Measurements from ENCODE around the gene CFI. TPM values are rescaled to one million over a fixed set of nuclear protein-coding genes. Genes with fewer than 3 reads are reported as not detected.

CFI gene
- total and polyA plus RNA-seq, 2 of the 8 experiments (the other 6 are each of a cell fraction or from before 2014, with no cell fraction given), result not detected

DNA sequence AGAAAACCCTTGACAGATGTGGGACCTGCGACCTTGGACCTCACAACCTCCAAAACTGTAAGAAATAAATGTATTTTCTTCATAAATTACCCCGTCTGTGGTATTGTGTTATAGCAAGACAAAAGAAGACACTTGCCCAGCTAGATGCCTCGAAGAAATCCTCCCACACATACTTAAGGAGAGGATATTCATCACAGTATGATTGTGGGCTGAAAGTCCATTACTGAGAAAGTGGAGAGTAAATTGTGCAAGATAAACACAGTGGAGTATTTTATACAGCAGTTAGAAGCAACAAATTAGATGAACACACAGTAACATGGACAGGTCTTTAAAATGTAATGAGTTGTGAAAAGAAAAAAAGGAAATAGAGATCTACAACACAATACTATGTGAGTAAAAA, 46.1 kb downstream of the CFI start:
- FAIRE-seq (no peak), DNase-seq (ENCODE audit: low read depth in 1 of 2, low spot score in 2 of 2) (no peak)
- Histone ChIP-seq H3K18ac (ENCODE audit: extremely low read depth, low read length) (no peak overlapping the region), H2BK120ac (replicated peaks; ENCODE audit: low read depth, low read length) (no peak overlapping the region), H3K27me3 (replicated peaks in 1 of 4; ENCODE audit: control insufficient read depth in 3 of 4, extremely low read depth in 1 of 4, insufficient read depth in 3 of 4, low read length in 3 of 4) (no peaks in the 10 kb centered on the region), H4K91ac (replicated peaks; ENCODE audit: insufficient read length, low read length) (no peak overlapping the region), H3K4me3 (ENCODE audit: extremely low read depth in 1 of 4, insufficient read depth in 2 of 4, low read depth in 3 of 4, low read length in 4 of 4) (no peak overlapping the region), H3K56ac (replicated peaks; ENCODE audit: insufficient read length, low read depth, low read length) (no peak overlapping the region), H3K79me2 (ENCODE audit: control insufficient read depth in 1 of 2, insufficient read depth in 2 of 2, low read length in 2 of 2) (no peaks in the 10 kb centered on the region), H3K4me2 (ENCODE audit: insufficient read depth in 1 of 2, low read depth in 2 of 2, low read length in 2 of 2) (no peak overlapping the region), H3K4me1 (replicated peaks in 1 of 4; ENCODE audit: control insufficient read depth in 3 of 4, insufficient read depth in 4 of 4, low read length in 3 of 4) (no peaks in the 10 kb centered on the region), H3K9ac (replicated peaks in 1 of 4; ENCODE audit: extremely low read depth in 1 of 4, low read depth in 3 of 4, low read length in 3 of 4) (no peak overlapping the region), H3K36me3 (ENCODE audit: control insufficient read depth in 2 of 4, insufficient read depth in 4 of 4, low read length in 3 of 4) (no peaks in the 10 kb centered on the region), H2AFZ (ENCODE audit: low read length) (no peak overlapping the region), H4K20me1 (replicated peaks in 1 of 2; ENCODE audit: control insufficient read depth in 1 of 2, insufficient read depth in 2 of 2, low read length in 2 of 2) (no peaks in the 10 kb centered on the region), H2AK5ac (ENCODE audit: low read depth, low read length) (no peak overlapping the region), H3K23me2 (ENCODE audit: low read depth, low read length) (no peaks in the 10 kb centered on the region), H3K23ac (ENCODE audit: insufficient read length) (no peak overlapping the region), H2BK15ac (ENCODE audit: low read length) (no peak overlapping the region), H3K9me3 (ENCODE audit: insufficient read depth in 2 of 2, low read depth in 1 of 2, low read length in 1 of 2) (no peaks in the 10 kb centered on the region), H2BK12ac (ENCODE audit: low read depth, low read length) (no peak overlapping the region), H3K79me1 (ENCODE audit: low read depth, low read length) (no peaks in the 10 kb centered on the region), H4K8ac (ENCODE audit: extremely low read depth, insufficient read depth, low read length) (no peak overlapping the region), H3K14ac (ENCODE audit: insufficient read length) (no peak overlapping the region), H2BK20ac (ENCODE audit: low read length) (no peak overlapping the region), H2BK5ac (ENCODE audit: low read depth, low read length) (no peak overlapping the region), H4K5ac (ENCODE audit: insufficient read length, low read depth, low read length) (no peak overlapping the region), H3K27ac (ENCODE audit: low read depth, low read length) (no peak overlapping the region), H3K4ac (replicated peaks; ENCODE audit: insufficient read length, low read depth, low read length) (no peak overlapping the region)
- CTCF ChIA-PET (ENCODE audit: partially characterized antibody), result interaction anchor here (0.6 kb wide), 1 partner anchor 23 kb away, joined by 3 read pairs; no protein-coding TSS in a partner anchor
- 84% methylated on average over 3 of the region's 3 CpGs; no CpG with 5 or more reads in 1 of the 2 experiments for WGBS, 2 experiments (ENCODE audit: extremely low coverage in 1 of 2, insufficient coverage in 1 of 2, insufficient read length in 1 of 2, insufficient replicate concordance in 2 of 2, low coverage in 1 of 2, low lambda C conversion rate in 2 of 2, missing lambda C conversion rate in 1 of 2)
- POLR2A ChIA-PET (ENCODE audit: partially characterized antibody), result no interaction called here
- TF ChIP-seq SP1 (IDR thresholded peaks at IDR 0.05; ENCODE audit: low read depth, low read length) (no peak), TEAD4 (IDR thresholded peaks at IDR 0.05; ENCODE audit: low read depth, low read length) (no peak), TBP (IDR thresholded peaks at IDR 0.05; ENCODE audit: low read depth, low read length) (no peak), HDAC2 (IDR thresholded peaks at IDR 0.05; ENCODE audit: borderline replicate concordance in 1 of 2, low read depth in 2 of 2, low read length in 2 of 2) (no peak), NRF1 (IDR thresholded peaks at IDR 0.05; ENCODE audit: low read depth, low read length) (no peak), CHD2 (IDR thresholded peaks at IDR 0.05; ENCODE audit: low read length) (no peak), TCF12 (IDR thresholded peaks at IDR 0.05; ENCODE audit: low read depth, low read length) (no peak), RAD21 (IDR thresholded peaks at IDR 0.05 in 1 of 2, conservative IDR thresholded peaks at IDR 0.05 in 1 of 2; ENCODE audit: low read depth in 2 of 2, low read length in 2 of 2) (no peak), SIRT6 (IDR thresholded peaks at IDR 0.05; ENCODE audit: low read length) (no peak), ASH2L (IDR thresholded peaks at IDR 0.05; ENCODE audit: low read length) (no peak), CBX8 (IDR thresholded peaks at IDR 0.05; ENCODE audit: borderline replicate concordance, low read depth, low read length) (no peak), POLR2A (IDR thresholded peaks at IDR 0.05; ENCODE audit: control extremely low read depth in 1 of 2, low read depth in 2 of 2, low read length in 2 of 2) (no peak), TAF7 (optimal IDR thresholded peaks at IDR 0.05; ENCODE audit: borderline replicate concordance, low read depth, low read length) (no peak), FOSL1 (IDR thresholded peaks at IDR 0.05; ENCODE audit: insufficient read depth, low read depth, low read length) (no peak), CTBP2 (IDR thresholded peaks at IDR 0.05; ENCODE audit: borderline replicate concordance, insufficient read depth, insufficient read length, low read length) (no peak), EZH2 (IDR thresholded peaks at IDR 0.05; ENCODE audit: low read depth, low read length, severe bottlenecking) (no peak)

Measured in H1 (cell line).